Esophagus muscularis mucosa (tissue), 4 donors: ENCODE data around the gene USP33. TPM values are rescaled to one million over a fixed set of nuclear protein-coding genes. Genes with fewer than 3 reads are reported as not detected.
"Not testable (repeated sequence)": the region's sequence is repeated elsewhere in the genome, so short reads cannot be mapped to it uniquely, and the experiment has no call there.

Experiments used
- DNase-seq: peaks from one replicate; pipeline ENCODE4 v3.0.0-alpha.2; 2017; ENCODE audit errors: extremely low spot score
- H3K27ac ChIP-seq, 4 donors: fragments of 200-600 bp; sonication (generic); replicated peaks in 1 of 4; 1 replicate in 3 of 4; 2 replicates in 1 of 4; pipeline ENCODE4 v1.5.1; 2016 to 2019; ENCODE audit warnings: mild to moderate bottlenecking in 1 of 4
- H3K27me3 ChIP-seq, 4 donors: fragments of 200-600 bp; sonication (generic); one replicate each; pipeline versions ENCODE4 v1.5.1 to v1.6.0; 2016 to 2019
- H3K36me3 ChIP-seq, 4 donors: fragments of 200-600 bp; sonication (generic); one replicate each; pipeline ENCODE4 v1.5.1; 2016 to 2019
- H3K4me1 ChIP-seq, 4 donors: fragments of 200-600 bp; sonication (generic); one replicate each; pipeline ENCODE4 v1.5.1; 2016 to 2019
- H3K4me3 ChIP-seq, 4 donors: fragments of 200-600 bp; sonication (generic); 1 replicate in 2 of 4; 2 replicates in 2 of 4; pipeline ENCODE4 v1.5.1; 2016 to 2019; ENCODE audit warnings: mild to moderate bottlenecking in 4 of 4, moderate library complexity in 1 of 4
- H3K9me3 ChIP-seq, 4 donors: fragments of 200-600 bp; sonication (generic); 1 replicate in 3 of 4; 2 replicates in 1 of 4; pipeline ENCODE4 v1.5.1; 2016 to 2019
- CTCF ChIP-seq, 3 experiments: fragments of 200-600 bp in 2 of 3; fragments of 450-650 bp in 1 of 3; sonication (generic) in 2 of 3; IDR thresholded peaks; one replicate each; pipeline ENCODE4 v1.5.1; 2017 to 2019; ENCODE audit warnings: antibody characterized with exemption in 3 of 3, mild to moderate bottlenecking in 2 of 3, moderate library complexity in 1 of 3
- EP300 ChIP-seq: sonication (generic); formaldehyde crosslinking; IDR thresholded peaks from one replicate; pipeline ENCODE4 v1.6.1; 2017; ENCODE audit warnings: antibody characterized with exemption
- POLR2A ChIP-seq: fragments of 450-650 bp; IDR thresholded peaks from one replicate; pipeline ENCODE4 v1.6.1; 2017; ENCODE audit warnings: antibody characterized with exemption, moderate library complexity, mild to moderate bottlenecking, low read depth
- POLR2AphosphoS5 ChIP-seq, 2 donors: sonication (generic); formaldehyde crosslinking; IDR thresholded peaks; one replicate each; pipeline ENCODE4 v1.6.1; 2017; ENCODE audit warnings: antibody characterized with exemption in 2 of 2
- WGBS: methylation state at CpG from one replicate; pipeline ENCODE4 v1.1.5; 2018; 5-methylcytosine and 5-hydroxymethylcytosine counted together
- intact Hi-C: fragments of 100-400 bp; cut with DNase I; formaldehyde crosslinking; loops from one replicate; pipeline ENCODE4 v1.15.1; 2023
- total RNA-seq, 4 donors: library from RNA; depleted of rRNA; stranded (reverse); fragments of >200 nt; gene quantifications; one replicate each; pipeline versions ENCODE4 v1.1.0 to v1.2.1, GENCODE V29; 2016

Gene USP33
- total RNA-seq, 4 donors from 2014 or later = 50.9 to 71.0 (median 59.2) TPM

DNA sequence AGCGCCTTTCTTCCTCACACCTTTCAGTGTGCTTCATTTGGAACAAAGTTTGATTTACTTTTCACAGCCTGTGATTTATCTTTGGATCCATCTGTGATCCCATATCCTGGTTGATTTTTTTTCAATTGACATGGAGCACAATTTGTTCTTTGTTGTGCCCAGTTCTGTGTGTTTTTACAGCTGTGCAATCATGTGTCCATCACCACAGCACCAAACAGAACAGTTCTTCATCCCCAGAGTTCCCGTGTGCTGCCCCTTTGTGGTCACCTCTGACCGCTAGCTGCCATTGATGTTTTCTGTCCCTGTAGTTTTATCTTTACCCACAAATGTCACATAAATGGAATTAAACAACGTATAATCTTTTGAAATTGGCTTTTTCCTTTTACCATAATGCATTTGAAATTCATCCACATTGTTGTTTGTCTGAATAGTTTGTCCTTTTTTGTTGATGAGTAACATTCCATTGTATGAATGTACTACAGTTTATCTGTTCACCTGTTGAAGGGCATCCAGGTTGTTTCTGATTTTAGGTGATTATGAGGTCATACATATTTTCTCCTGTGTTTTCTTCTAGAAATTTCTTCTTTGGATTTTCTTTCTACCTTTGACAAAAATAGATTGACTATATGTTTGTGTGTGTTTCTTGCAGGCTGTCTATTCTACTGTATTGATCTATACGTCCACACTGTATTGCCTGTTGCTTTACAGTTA, 37.2 kb upstream of the USP33 start:
- no peak overlapping the region for H3K27ac ChIP-seq
- no peaks in the 10 kb centered on the region for H3K27me3 ChIP-seq
- H3K9me3 ChIP-seq = no peaks in the 10 kb centered on the region
- peaks cover 0 to 14% (median 3%) of the 10 kb centered on the region in 4 donors for H3K36me3 ChIP-seq
- intact Hi-C loops = no loop called here
- WGBS = 79% methylated on average over 5 of the region's 5 CpGs
- no peak for TF ChIP-seq EP300
- peaks cover 0 to 5% (median 2%) of the 10 kb centered on the region in 4 donors for H3K4me1 ChIP-seq
- DNase-seq = no peak
- H3K4me3 ChIP-seq = no peak overlapping the region

DNA sequence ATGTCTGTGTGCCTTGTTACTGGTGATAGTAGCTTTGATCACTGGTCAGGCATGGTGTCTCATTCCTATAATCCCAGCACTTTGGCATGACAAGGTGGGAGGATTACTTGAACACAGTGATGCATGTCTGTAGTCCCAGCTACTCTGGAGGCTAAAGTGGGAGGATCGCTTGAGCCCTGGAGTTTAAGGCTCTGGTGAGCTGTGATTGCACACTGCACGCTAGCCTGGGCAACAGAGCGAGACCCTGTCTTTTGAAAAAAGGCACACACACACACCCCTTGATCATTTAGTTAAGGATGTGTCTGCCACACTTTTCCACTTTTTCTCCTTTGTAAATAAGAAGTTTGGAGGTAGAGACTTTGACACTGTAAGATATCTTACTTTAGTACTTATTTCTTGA, 34.9 kb upstream of the USP33 start:
- 96% methylated on average over 3 of the region's 3 CpGs for WGBS
- Histone ChIP-seq H3K9me3 (no peaks in the 10 kb centered on the region), H3K27me3 (no peaks in the 10 kb centered on the region), H3K36me3 (peaks cover 0 to 26% (median 9%) of the 10 kb centered on the region in 4 donors), H3K27ac (no peak overlapping the region), H3K4me1 (peaks cover 0 to 5% (median 2%) of the 10 kb centered on the region in 4 donors), H3K4me3 (no peak overlapping the region)
- TF ChIP-seq EP300 (no peak), POLR2A (no peak), POLR2AphosphoS5 (IDR thresholded peaks at IDR 0.05) (no peak), CTCF (IDR thresholded peaks at IDR 0.05) (no peak)
- DNase-seq = no peak
- intact Hi-C loops = no loop called here

- H3K27me3 ChIP-seq, H3K4me3 ChIP-seq, H3K27ac ChIP-seq, intact Hi-C loops, H3K9me3 ChIP-seq, DNase-seq: not testable (repeated sequence)
- WGBS = 100% methylated on average over 2 of the region's 2 CpGs
- Histone ChIP-seq H3K36me3 (peaks cover 25 to 76% (median 51%) of the 10 kb centered on the region in 4 donors), H3K4me1 (peaks cover 3 to 17% (median 9%) of the 10 kb centered on the region in 4 donors)
These were observed 26.6 kb upstream of the USP33 start for GRCh38 chr1:77786093-77786741.

DNA sequence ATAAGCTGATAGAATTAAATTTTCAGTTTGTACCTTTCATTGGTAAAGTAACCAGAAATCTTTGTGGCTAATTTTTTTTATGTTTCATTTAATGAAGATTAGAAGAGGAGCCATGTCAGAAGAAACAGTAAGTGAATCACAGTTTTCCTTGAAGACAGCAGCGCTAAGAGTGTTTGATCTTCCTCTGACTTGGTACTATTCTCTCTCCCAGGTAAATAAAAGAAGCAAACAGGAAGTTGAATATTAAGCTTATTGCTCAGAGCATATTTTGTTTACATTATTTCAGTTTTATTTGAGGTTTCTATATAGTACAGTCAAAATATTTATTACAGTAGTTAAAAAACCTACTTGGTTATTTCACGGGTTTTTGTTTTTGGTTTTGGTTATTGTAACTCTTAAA, 23.5 kb upstream of the USP33 start:
- 85% methylated on average over 2 of the region's 2 CpGs for WGBS
- TF ChIP-seq POLR2A (no peak), EP300 (no peak), POLR2AphosphoS5 (IDR thresholded peaks at IDR 0.05) (no peak), CTCF (IDR thresholded peaks at IDR 0.05) (no peak)

DNA sequence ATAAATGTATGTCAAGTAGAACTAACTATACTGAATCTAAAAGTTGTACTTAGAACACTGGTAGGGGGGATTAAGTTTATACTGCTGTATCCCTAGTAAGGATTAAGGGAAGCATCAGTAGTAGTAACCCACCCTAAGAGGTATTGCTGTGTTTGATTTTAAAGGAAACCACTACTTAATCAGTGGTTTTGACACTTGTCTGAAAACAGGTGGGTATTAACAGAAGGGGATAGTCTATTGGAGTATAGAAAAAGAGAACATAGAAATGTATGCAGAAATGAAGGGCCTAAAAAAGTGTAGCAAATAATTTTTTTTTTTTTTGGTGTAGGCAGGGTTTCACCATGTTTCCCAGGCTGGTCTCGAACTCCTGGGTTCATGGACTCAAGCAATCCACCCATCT, 22.0 kb upstream of the USP33 start:
- Histone ChIP-seq H3K4me3 (no peak overlapping the region), H3K9me3 (peaks cover 0 to 3% (median 0%) of the 10 kb centered on the region in 4 donors), H3K4me1 (peaks cover 8 to 34% (median 27%) of the 10 kb centered on the region in 4 donors), H3K27me3 (no peaks in the 10 kb centered on the region), H3K36me3 (peaks cover 17 to 33% (median 29%) of the 10 kb centered on the region in 4 donors), H3K27ac (no peak overlapping the region)
- no peak for TF ChIP-seq CTCF (IDR thresholded peaks at IDR 0.05)
- no peak for TF ChIP-seq POLR2A
- WGBS = 76% methylated on average over 1 of the region's 1 CpG
- intact Hi-C loops = no loop called here
- no peak for DNase-seq

More for the DNA sequence above, 23.5 kb upstream of the USP33 start:
- no peak for DNase-seq
- intact Hi-C loops = no loop called here
- Histone ChIP-seq H3K27me3 (no peaks in the 10 kb centered on the region), H3K27ac (no peak overlapping the region), H3K9me3 (peaks cover 0 to 3% (median 0%) of the 10 kb centered on the region in 4 donors), H3K4me3 (no peak overlapping the region), H3K4me1 (peaks cover 8 to 34% (median 27%) of the 10 kb centered on the region in 4 donors), H3K36me3 (peaks cover 23 to 47% (median 38%) of the 10 kb centered on the region in 4 donors)
